Measurements from ENCODE around the gene PA2G4.

GRCh38 chr12:56162468-56163290, 58.3 kb downstream of the PA2G4 start:
- TF ChIP-seq TARDBP (IDR thresholded peaks at IDR 0.05) (no peak), SUZ12 (IDR thresholded peaks at IDR 0.05) (no peak), LEF1 (IDR thresholded peaks at IDR 0.05; ENCODE audit: borderline replicate concordance) (no peak), ARNT (IDR thresholded peaks at IDR 0.05) (no peak), L3MBTL2 (conservative IDR thresholded peaks at IDR 0.05) (no peak), CTBP1 (IDR thresholded peaks at IDR 0.05; ENCODE audit: borderline replicate concordance) (no peak)
